Measurements from ENCODE around the gene SUV39H1. TPM values are rescaled to one million over a fixed set of nuclear protein-coding genes. Genes with fewer than 3 reads are reported as not detected.

Gene SUV39H1
- total and polyA plus RNA-seq, 2 of the 13 experiments (the other 11 are each of a cell fraction or from before 2014, with no cell fraction given): 5.2 to 10.1 TPM

DNA sequence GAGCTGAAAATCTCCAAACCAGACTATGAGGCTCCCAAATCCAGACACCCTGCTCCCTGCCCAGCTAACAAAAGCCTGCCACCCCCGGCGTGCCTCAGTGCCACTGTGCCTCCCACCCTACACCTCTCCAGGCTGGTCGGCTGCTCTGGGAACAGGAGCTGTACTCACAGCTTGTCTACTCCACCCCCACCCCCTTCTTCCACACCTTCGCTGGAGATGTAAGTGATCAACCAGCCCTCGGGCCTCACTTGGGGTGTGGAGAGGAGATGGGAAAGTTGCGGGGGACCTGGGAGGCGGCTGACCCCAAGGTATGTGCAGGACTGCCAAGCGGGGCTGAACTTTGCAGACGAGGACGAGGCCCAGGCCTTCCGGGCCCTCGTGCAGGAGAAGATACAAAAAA is 11.1 kb upstream of the SUV39H1 start:
- H2AFZ ChIP-seq (ENCODE audit: low read length): no peak overlapping the region
- H4K20me1 ChIP-seq (ENCODE audit: insufficient read depth, low read length): no peaks in the 10 kb centered on the region
- ATAC-seq: no peak
- no peak overlapping the region for H3K4me3 ChIP-seq (replicated peaks in 1 of 3; ENCODE audit: insufficient read depth in 1 of 3, low read depth in 2 of 3, low read length in 3 of 3)
- in situ Hi-C loops (cut with HindIII; ENCODE audit: extremely low pct_ligation_motif_present, low pct_unique_long_range_greater_than_20kb) (no loop called here), intact Hi-C loops (cut with micrococcal nuclease; ENCODE audit: unreplicated experiment) (no loop called here)
- no peak overlapping the region for H3K4me2 ChIP-seq (ENCODE audit: low read depth, low read length)
- no peaks in the 10 kb centered on the region for H3K9me3 ChIP-seq (ENCODE audit: low read length)
- ChIA-PET CTCF (ENCODE audit: low intra/inter-chr PET ratio, low total read pairs) (no interaction called here), POLR2A (no interaction called here)
- H3K9ac ChIP-seq (ENCODE audit: insufficient read depth, low read depth, low read length): no peak overlapping the region
- BruUV-seq (replicated peaks): no TSS peak
- no peaks in the 10 kb centered on the region for H3K4me1 ChIP-seq (ENCODE audit: insufficient read depth, low read length)
- H3K27ac ChIP-seq (ENCODE audit: extremely low read length, insufficient read depth, low read length): no peak overlapping the region
- H3K79me2 ChIP-seq (ENCODE audit: insufficient read depth, low read length): no peaks in the 10 kb centered on the region
- no peaks in the 10 kb centered on the region for H3K36me3 ChIP-seq (replicated peaks in 1 of 2; ENCODE audit: control insufficient read depth in 1 of 2, insufficient read depth in 2 of 2, low read length in 2 of 2)
- no peak for FAIRE-seq
- H3K27me3 ChIP-seq (ENCODE audit: control insufficient read depth in 1 of 2, insufficient read depth in 2 of 2, low read length in 2 of 2): no peaks in the 10 kb centered on the region
- no peak for DNase-seq (ENCODE audit: low spot score)
- WGBS (ENCODE audit: low lambda C conversion rate): 76% methylated on average over 9 of the region's 12 CpGs
- no peak for TF ChIP-seq ZFP82 (CRISPR knock-in tag; IDR thresholded peaks at IDR 0.05; ENCODE audit: borderline replicate concordance)
- no peak for TF ChIP-seq TBP (CRISPR knock-in tag; IDR thresholded peaks at IDR 0.05)
- no peak for TF ChIP-seq ZNF552 (CRISPR knock-in tag; IDR thresholded peaks at IDR 0.05; ENCODE audit: borderline replicate concordance)
- no peak for TF ChIP-seq ZNF282 (IDR thresholded peaks at IDR 0.05; ENCODE audit: partially characterized antibody)
- no peak for TF ChIP-seq PAF1 (CRISPR knock-in tag; IDR thresholded peaks at IDR 0.05)
- no peak for TF ChIP-seq ZNF737 (CRISPR knock-in tag; IDR thresholded peaks at IDR 0.05; ENCODE audit: borderline replicate concordance)
- TF ChIP-seq, protein P1, sequence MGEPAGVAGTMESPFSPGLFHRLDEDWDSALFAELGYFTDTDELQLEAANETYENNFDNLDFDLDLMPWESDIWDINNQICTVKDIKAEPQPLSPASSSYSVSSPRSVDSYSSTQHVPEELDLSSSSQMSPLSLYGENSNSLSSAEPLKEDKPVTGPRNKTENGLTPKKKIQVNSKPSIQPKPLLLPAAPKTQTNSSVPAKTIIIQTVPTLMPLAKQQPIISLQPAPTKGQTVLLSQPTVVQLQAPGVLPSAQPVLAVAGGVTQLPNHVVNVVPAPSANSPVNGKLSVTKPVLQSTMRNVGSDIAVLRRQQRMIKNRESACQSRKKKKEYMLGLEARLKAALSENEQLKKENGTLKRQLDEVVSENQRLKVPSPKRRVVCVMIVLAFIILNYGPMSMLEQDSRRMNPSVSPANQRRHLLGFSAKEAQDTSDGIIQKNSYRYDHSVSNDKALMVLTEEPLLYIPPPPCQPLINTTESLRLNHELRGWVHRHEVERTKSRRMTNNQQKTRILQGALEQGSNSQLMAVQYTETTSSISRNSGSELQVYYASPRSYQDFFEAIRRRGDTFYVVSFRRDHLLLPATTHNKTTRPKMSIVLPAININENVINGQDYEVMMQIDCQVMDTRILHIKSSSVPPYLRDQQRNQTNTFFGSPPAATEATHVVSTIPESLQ (CRISPR knock-in tag; conservative IDR thresholded peaks at IDR 0.05): no peak
- no peak for TF ChIP-seq ZNF350 (CRISPR knock-in tag; IDR thresholded peaks at IDR 0.05; ENCODE audit: borderline replicate concordance, low read depth)
- TF ChIP-seq, protein P2, sequence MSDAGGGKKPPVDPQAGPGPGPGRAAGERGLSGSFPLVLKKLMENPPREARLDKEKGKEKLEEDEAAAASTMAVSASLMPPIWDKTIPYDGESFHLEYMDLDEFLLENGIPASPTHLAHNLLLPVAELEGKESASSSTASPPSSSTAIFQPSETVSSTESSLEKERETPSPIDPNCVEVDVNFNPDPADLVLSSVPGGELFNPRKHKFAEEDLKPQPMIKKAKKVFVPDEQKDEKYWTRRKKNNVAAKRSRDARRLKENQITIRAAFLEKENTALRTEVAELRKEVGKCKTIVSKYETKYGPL (CRISPR knock-in tag; IDR thresholded peaks at IDR 0.05): no peak
- TF ChIP-seq, protein P3, sequence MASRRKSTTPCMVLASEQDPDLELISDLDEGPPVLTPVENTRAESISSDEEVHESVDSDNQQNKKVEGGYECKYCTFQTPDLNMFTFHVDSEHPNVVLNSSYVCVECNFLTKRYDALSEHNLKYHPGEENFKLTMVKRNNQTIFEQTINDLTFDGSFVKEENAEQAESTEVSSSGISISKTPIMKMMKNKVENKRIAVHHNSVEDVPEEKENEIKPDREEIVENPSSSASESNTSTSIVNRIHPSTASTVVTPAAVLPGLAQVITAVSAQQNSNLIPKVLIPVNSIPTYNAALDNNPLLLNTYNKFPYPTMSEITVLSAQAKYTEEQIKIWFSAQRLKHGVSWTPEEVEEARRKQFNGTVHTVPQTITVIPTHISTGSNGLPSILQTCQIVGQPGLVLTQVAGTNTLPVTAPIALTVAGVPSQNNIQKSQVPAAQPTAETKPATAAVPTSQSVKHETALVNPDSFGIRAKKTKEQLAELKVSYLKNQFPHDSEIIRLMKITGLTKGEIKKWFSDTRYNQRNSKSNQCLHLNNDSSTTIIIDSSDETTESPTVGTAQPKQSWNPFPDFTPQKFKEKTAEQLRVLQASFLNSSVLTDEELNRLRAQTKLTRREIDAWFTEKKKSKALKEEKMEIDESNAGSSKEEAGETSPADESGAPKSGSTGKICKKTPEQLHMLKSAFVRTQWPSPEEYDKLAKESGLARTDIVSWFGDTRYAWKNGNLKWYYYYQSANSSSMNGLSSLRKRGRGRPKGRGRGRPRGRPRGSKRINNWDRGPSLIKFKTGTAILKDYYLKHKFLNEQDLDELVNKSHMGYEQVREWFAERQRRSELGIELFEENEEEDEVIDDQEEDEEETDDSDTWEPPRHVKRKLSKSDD (CRISPR knock-in tag; IDR thresholded peaks at IDR 0.05; ENCODE audit: low read depth): no peak
- no peak for TF ChIP-seq ZNF329 (CRISPR knock-in tag; IDR thresholded peaks at IDR 0.05; ENCODE audit: low read depth)
- TF ChIP-seq ARNT2 (CRISPR knock-in tag; IDR thresholded peaks at IDR 0.05; ENCODE audit: low read depth): no peak
- TF ChIP-seq TP53 (CRISPR knock-in tag; conservative IDR thresholded peaks at IDR 0.05): no peak
- no peak for TF ChIP-seq EZH2 (conservative IDR thresholded peaks at IDR 0.05; ENCODE audit: low read depth, low read length)
- TF ChIP-seq, protein P4, sequence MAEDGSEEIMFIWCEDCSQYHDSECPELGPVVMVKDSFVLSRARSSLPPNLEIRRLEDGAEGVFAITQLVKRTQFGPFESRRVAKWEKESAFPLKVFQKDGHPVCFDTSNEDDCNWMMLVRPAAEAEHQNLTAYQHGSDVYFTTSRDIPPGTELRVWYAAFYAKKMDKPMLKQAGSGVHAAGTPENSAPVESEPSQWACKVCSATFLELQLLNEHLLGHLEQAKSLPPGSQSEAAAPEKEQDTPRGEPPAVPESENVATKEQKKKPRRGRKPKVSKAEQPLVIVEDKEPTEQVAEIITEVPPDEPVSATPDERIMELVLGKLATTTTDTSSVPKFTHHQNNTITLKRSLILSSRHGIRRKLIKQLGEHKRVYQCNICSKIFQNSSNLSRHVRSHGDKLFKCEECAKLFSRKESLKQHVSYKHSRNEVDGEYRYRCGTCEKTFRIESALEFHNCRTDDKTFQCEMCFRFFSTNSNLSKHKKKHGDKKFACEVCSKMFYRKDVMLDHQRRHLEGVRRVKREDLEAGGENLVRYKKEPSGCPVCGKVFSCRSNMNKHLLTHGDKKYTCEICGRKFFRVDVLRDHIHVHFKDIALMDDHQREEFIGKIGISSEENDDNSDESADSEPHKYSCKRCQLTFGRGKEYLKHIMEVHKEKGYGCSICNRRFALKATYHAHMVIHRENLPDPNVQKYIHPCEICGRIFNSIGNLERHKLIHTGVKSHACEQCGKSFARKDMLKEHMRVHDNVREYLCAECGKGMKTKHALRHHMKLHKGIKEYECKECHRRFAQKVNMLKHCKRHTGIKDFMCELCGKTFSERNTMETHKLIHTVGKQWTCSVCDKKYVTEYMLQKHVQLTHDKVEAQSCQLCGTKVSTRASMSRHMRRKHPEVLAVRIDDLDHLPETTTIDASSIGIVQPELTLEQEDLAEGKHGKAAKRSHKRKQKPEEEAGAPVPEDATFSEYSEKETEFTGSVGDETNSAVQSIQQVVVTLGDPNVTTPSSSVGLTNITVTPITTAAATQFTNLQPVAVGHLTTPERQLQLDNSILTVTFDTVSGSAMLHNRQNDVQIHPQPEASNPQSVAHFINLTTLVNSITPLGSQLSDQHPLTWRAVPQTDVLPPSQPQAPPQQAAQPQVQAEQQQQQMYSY (CRISPR knock-in tag; IDR thresholded peaks at IDR 0.05): no peak
- no peak for TF ChIP-seq ZNF121 (CRISPR knock-in tag; IDR thresholded peaks at IDR 0.05)
- no peak for TF ChIP-seq KMT2B (CRISPR knock-in tag; IDR thresholded peaks at IDR 0.05)
- TF ChIP-seq ZNF557 (CRISPR knock-in tag; IDR thresholded peaks at IDR 0.05): no peak
